Upper lobe of left lung (tissue), 6 donors: ENCODE data around the gene CADM1. TPM values are rescaled to one million over a fixed set of nuclear protein-coding genes. Genes with fewer than 3 reads are reported as not detected.

Experiments
- ATAC-seq, 2 donors: fragments of 200-7000 bp; cut with Tn5 transposase; one replicate each; pipeline ENCODE4 v1.9.1; 2022; ENCODE audit warnings: mild to moderate bottlenecking in 2 of 2, moderate library complexity in 2 of 2; ENCODE audit not compliant: low FRiP score in 2 of 2
- DNase-seq, 2 donors: peaks; one replicate each; pipeline ENCODE4 v3.0.0-alpha.2; 2019 to 2020
- H3K27ac ChIP-seq, 4 donors: fragments of 200-600 bp; sonication (generic); one replicate each; pipeline ENCODE4 v1.5.1; 2016 to 2019
- H3K27me3 ChIP-seq, 4 donors: fragments of 200-600 bp; sonication (generic); one replicate each; pipeline ENCODE4 v1.5.1; 2017 to 2019
- H3K36me3 ChIP-seq, 4 donors: fragments of 200-600 bp; sonication (generic); one replicate each; pipeline ENCODE4 v1.5.1; 2016 to 2019
- H3K4me1 ChIP-seq, 4 donors: fragments of 200-600 bp; sonication (generic); one replicate each; pipeline ENCODE4 v1.5.1; 2018 to 2019
- H3K4me3 ChIP-seq, 4 donors: fragments of 200-600 bp; sonication (generic); one replicate each; pipeline ENCODE4 v1.5.1; 2017 to 2019; ENCODE audit warnings: mild to moderate bottlenecking in 2 of 4, moderate library complexity in 1 of 4
- H3K9me3 ChIP-seq, 4 donors: fragments of 200-600 bp; sonication (generic); one replicate each; pipeline ENCODE4 v1.5.1; 2018 to 2019
- EP300 ChIP-seq, 4 donors: sonication (generic); formaldehyde crosslinking; IDR thresholded peaks; one replicate each; pipeline ENCODE4 v1.5.1; 2017; ENCODE audit warnings: antibody characterized with exemption in 4 of 4, control low read depth in 2 of 4
- POLR2A ChIP-seq, 4 donors: fragments of 450-650 bp; IDR thresholded peaks; one replicate each; pipeline ENCODE4 v1.5.1; 2016 to 2017; ENCODE audit warnings: antibody characterized with exemption in 4 of 4, mild to moderate bottlenecking in 2 of 4
- POLR2AphosphoS5 ChIP-seq, 2 donors: sonication (generic); formaldehyde crosslinking; IDR thresholded peaks; one replicate each; pipeline ENCODE4 v1.5.1; 2017; ENCODE audit warnings: antibody characterized with exemption in 2 of 2
- WGBS, 2 donors: methylation state at CpG; one replicate each; pipeline ENCODE4 v1.1.5; 2017 to 2018; 5-methylcytosine and 5-hydroxymethylcytosine counted together
- total RNA-seq, 6 donors: library from RNA; depleted of rRNA in 4 of 6; stranded (reverse); fragments of >200 nt in 4 of 6; gene quantifications; one replicate each; pipeline versions ENCODE4 v1.1.0 to v1.2.1, GENCODE V29; 2016 to 2021
- TF ChIP-seq, protein P1 (sequence below), 6 experiments: fragments of 450-650 bp in 4 of 6; fragments of 200-600 bp in 2 of 6; sonication (generic) in 2 of 6; IDR thresholded peaks; one replicate each; pipeline ENCODE4 v1.5.1; 2016 to 2019; ENCODE audit warnings: antibody characterized with exemption in 6 of 6
- donor health status: DM: no; HTN: no; CAD: no; lungs with moderate emphysema.
- donor health status: DM: no; HTN: yes; CAD: no; lungs with severe emphysema.

CADM1 gene
- total RNA-seq, 6 donors from 2014 or later = 69.9 to 212 (median 125) TPM

DNA sequence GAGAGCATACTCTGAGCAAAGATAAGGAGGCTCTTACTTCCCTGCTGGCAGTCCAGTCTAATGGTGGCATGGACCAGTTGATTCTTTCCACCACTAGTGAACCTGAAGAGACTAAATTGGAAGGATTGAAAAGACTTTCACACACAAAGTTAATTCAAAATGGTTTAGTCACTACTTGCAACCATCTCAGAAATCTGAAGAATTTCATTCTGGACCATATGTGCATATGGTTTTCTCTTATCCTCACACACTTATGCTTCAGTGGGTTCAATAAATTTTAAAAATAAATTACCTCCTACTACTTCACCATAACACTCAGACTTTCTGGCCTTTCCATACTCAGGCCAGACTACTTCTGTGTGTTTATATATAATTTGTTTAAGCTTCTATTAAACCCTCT lies 44.7 kb downstream of the CADM1 start:
- Histone ChIP-seq H3K4me1 (no peaks in the 10 kb centered on the region), H3K4me3 (no peak overlapping the region), H3K27ac (no peak overlapping the region), H3K36me3 (no peaks in the 10 kb centered on the region), H3K9me3 (no peaks in the 10 kb centered on the region), H3K27me3 (no peaks in the 10 kb centered on the region)
- no peak for DNase-seq
- no peak for ATAC-seq
- TF ChIP-seq, protein P1, sequence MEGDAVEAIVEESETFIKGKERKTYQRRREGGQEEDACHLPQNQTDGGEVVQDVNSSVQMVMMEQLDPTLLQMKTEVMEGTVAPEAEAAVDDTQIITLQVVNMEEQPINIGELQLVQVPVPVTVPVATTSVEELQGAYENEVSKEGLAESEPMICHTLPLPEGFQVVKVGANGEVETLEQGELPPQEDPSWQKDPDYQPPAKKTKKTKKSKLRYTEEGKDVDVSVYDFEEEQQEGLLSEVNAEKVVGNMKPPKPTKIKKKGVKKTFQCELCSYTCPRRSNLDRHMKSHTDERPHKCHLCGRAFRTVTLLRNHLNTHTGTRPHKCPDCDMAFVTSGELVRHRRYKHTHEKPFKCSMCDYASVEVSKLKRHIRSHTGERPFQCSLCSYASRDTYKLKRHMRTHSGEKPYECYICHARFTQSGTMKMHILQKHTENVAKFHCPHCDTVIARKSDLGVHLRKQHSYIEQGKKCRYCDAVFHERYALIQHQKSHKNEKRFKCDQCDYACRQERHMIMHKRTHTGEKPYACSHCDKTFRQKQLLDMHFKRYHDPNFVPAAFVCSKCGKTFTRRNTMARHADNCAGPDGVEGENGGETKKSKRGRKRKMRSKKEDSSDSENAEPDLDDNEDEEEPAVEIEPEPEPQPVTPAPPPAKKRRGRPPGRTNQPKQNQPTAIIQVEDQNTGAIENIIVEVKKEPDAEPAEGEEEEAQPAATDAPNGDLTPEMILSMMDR (IDR thresholded peaks at IDR 0.05) = no peak
- no peak for TF ChIP-seq POLR2AphosphoS5 (IDR thresholded peaks at IDR 0.05)
- TF ChIP-seq EP300 (IDR thresholded peaks at IDR 0.05) = no peak

DNA sequence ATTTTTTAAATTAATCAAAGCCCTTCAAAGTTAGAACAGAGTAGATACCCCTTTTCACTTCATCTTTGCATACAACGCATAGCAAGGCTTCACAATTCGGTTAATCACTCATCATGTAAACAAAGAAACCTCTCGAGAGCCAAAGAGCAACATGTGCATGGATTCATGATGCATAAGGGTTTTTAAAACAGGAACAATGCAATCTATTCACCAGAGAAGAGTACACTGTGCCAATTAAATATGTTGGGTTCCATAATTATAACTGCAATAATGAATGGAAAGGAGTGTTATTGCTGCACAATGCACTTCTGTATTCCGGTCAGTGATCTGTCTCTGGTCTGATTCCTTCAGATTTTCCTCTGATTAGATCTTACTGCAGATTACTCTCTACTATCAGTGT lies 45.3 kb downstream of the CADM1 start:
- DNase-seq = no peak
- no peak for TF ChIP-seq EP300 (IDR thresholded peaks at IDR 0.05)
- no peak for TF ChIP-seq POLR2AphosphoS5 (IDR thresholded peaks at IDR 0.05)
- TF ChIP-seq, protein P1 (IDR thresholded peaks at IDR 0.05) = no peak

DNA sequence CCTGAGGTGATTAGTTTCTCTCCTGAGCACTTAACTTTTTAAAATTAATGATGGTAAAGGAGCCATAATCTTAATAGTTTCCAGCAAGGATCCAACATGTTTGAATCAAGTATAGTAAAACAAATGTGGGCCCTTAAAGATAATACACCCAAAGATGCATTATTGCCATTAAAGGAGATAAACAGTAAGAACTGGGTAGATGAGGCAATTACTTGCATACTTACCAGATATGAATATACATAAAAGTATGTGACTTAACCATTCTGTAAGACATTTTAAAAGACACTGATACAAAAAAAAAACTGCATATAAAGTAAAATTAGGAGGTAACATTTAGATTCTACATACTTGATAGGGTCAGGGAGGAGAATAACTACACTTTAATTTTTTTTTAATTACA lies 48.2 kb downstream of the CADM1 start:
- Histone ChIP-seq H3K4me3 (no peak overlapping the region), H3K27me3 (no peaks in the 10 kb centered on the region), H3K4me1 (peaks cover 0 to 5% (median 0%) of the 10 kb centered on the region in 4 donors), H3K9me3 (no peaks in the 10 kb centered on the region), H3K27ac (no peak overlapping the region), H3K36me3 (no peaks in the 10 kb centered on the region)
- TF ChIP-seq, protein P1 (IDR thresholded peaks at IDR 0.05) = no peak
- TF ChIP-seq POLR2A (IDR thresholded peaks at IDR 0.05) (no peak), EP300 (IDR thresholded peaks at IDR 0.05) (no peak), POLR2AphosphoS5 (IDR thresholded peaks at IDR 0.05) (no peak)
- DNase-seq (no peak), ATAC-seq (no peak)

More for the DNA sequence above, 45.3 kb downstream of the CADM1 start:
- Histone ChIP-seq H3K4me3 (no peak overlapping the region), H3K36me3 (no peaks in the 10 kb centered on the region), H3K27me3 (no peaks in the 10 kb centered on the region), H3K9me3 (no peaks in the 10 kb centered on the region), H3K4me1 (no peaks in the 10 kb centered on the region), H3K27ac (no peak overlapping the region)
- ATAC-seq = no peak
- WGBS, 2 donors = 75 to 77% methylated on average over 4 of the region's 4 CpGs

DNA sequence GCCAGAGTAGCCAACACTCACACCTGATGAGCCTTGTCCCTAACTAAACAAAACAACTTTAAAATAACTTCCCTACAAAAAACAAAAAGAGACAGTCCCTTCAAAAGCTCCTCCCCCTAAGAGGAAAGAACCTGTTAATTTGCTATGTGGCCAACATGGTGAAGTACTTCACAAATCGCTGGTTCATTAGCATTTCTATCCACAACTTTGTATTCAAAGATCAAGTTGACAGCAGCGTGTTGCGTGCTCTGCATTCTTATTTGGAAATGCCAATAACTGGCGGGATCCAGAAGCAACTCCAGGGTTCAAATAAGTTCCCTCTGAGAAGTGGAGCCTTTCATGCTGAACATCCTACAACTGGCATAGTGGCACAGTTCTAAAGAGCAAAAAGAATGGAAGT lies 48.6 kb downstream of the CADM1 start:
- DNase-seq (no peak), ATAC-seq (no peak)
- Histone ChIP-seq H3K9me3 (no peaks in the 10 kb centered on the region), H3K4me3 (no peak overlapping the region), H3K27me3 (no peaks in the 10 kb centered on the region), H3K27ac (no peak overlapping the region), H3K36me3 (no peaks in the 10 kb centered on the region), H3K4me1 (peaks cover 0 to 5% (median 0%) of the 10 kb centered on the region in 4 donors)
- 95% methylated on average over 4 of the region's 4 CpGs for WGBS, 2 donors
- TF ChIP-seq POLR2AphosphoS5 (IDR thresholded peaks at IDR 0.05) = no peak
- TF ChIP-seq EP300 (IDR thresholded peaks at IDR 0.05) = no peak
- TF ChIP-seq POLR2A (IDR thresholded peaks at IDR 0.05) = no peak
- TF ChIP-seq, protein P1 (IDR thresholded peaks at IDR 0.05) = no peak

DNA sequence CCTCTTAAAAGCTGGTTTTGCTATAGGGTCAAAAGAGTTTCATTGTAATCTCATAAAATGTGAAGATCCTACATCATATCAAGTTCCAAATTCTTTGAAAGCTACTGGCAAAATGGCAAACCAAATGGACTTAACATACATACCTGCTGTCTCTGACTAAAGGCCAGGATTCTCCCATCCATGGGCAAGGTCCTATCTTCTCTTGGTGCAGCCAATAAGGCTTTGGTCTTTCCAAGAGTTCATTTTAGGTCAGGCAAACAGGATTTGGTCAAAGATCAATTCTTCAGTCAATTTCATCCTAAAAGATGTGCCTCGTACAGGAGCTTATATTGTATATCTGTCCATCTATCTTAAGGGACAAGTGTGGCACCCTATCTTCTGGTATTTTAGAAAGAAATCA lies 49.7 kb downstream of the CADM1 start:
- 92 to 97% methylated on average over 1 of the region's 1 CpG for WGBS, 2 donors
- Histone ChIP-seq H3K36me3 (no peaks in the 10 kb centered on the region), H3K4me3 (no peak overlapping the region), H3K9me3 (no peaks in the 10 kb centered on the region), H3K27ac (no peak overlapping the region), H3K4me1 (peaks cover 0 to 5% (median 0%) of the 10 kb centered on the region in 4 donors), H3K27me3 (no peaks in the 10 kb centered on the region)
- ATAC-seq (no peak), DNase-seq (no peak)
- TF ChIP-seq POLR2A (IDR thresholded peaks at IDR 0.05) (no peak), POLR2AphosphoS5 (IDR thresholded peaks at IDR 0.05) (no peak), EP300 (IDR thresholded peaks at IDR 0.05) (no peak)
- TF ChIP-seq, protein P1 (IDR thresholded peaks at IDR 0.05) = no peak
